Peyer's patch (tissue), 4 donors: Measurements from ENCODE around the gene LYPD5. TPM values are rescaled to one million over a fixed set of nuclear protein-coding genes. Genes with fewer than 3 reads are reported as not detected.
"Not testable (repeated sequence)": the region's sequence is repeated elsewhere in the genome, so short reads cannot be mapped to it uniquely, and the experiment has no call there.

Experiments
- DNase-seq, 3 donors: peaks; one replicate each; pipeline ENCODE4 v3.0.0-alpha.2; 2017 to 2019
- H3K27ac ChIP-seq, 4 donors: fragments of 200-600 bp; sonication (generic); one replicate each; pipeline ENCODE4 v1.5.1; 2016 to 2019
- H3K27me3 ChIP-seq, 2 donors: fragments of 200-600 bp; sonication (generic); one replicate each; pipeline ENCODE4 v1.5.1; 2019
- H3K36me3 ChIP-seq, 3 donors: fragments of 200-600 bp; sonication (generic); one replicate each; pipeline ENCODE4 v1.5.1; 2016 to 2019
- H3K4me1 ChIP-seq, 4 donors: fragments of 200-600 bp; sonication (generic); one replicate each; pipeline ENCODE4 v1.5.1; 2016 to 2019
- H3K4me3 ChIP-seq, 4 donors: fragments of 200-600 bp; sonication (generic); 1 replicate in 3 of 4; 2 replicates in 1 of 4; pipeline ENCODE4 v1.5.1; 2016 to 2019; ENCODE audit warnings: mild to moderate bottlenecking in 1 of 4
- H3K9me3 ChIP-seq, 4 donors: fragments of 200-600 bp; sonication (generic); one replicate each; pipeline ENCODE4 v1.5.1; 2016 to 2019; ENCODE audit warnings: mild to moderate bottlenecking in 1 of 4
- POLR2A ChIP-seq, 2 donors: fragments of 450-650 bp; IDR thresholded peaks; one replicate each; pipeline ENCODE4 v1.5.1; 2017; ENCODE audit warnings: antibody characterized with exemption in 2 of 2, mild to moderate bottlenecking in 2 of 2, moderate library complexity in 2 of 2
- total RNA-seq, 4 donors: library from RNA; depleted of rRNA; stranded (reverse); fragments of >200 nt; gene quantifications; one replicate each; pipeline ENCODE4 v1.1.0, GENCODE V29; 2016
- TF ChIP-seq, protein P1 (sequence below), 6 experiments: fragments of 450-650 bp in 4 of 6; fragments of 200-600 bp in 2 of 6; sonication (generic) in 1 of 6; IDR thresholded peaks; one replicate each; pipeline ENCODE4 v1.5.1; 2017 to 2019; ENCODE audit warnings: antibody characterized with exemption in 6 of 6, mild to moderate bottlenecking in 3 of 6, moderate library complexity in 1 of 6

The LYPD5 gene
- total RNA-seq, 4 donors from 2014 or later = 0.27 to 1.7 TPM; not detected in 2

DNA sequence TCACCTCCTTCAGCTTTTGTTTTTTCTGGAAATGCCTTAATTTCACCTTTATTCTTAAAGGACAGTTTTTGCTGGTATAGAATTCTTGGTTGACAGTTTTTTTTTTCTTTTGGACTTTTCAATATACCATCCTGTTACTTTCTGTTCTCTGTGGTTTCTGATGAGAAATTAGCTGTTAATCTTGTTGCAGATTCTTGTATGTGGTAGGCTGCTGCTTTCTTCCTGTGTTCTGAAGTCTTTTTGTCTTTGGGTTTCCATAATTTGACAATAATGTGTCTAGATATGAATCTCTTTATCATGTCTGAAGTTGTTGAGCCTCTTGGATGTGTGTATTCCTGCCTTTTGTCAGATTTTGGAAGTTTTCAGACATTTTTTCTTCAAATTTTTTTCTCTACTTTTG is 36.9 kb upstream of the LYPD5 start:
- H3K27me3 ChIP-seq = no peaks in the 10 kb centered on the region
- H3K4me1 ChIP-seq = no peaks in the 10 kb centered on the region
- peaks cover 0 to 97% (median 8%) of the 10 kb centered on the region in 3 donors for H3K36me3 ChIP-seq
- no peak overlapping the region for H3K4me3 ChIP-seq
- no peak for DNase-seq
- no peak for TF ChIP-seq POLR2A (IDR thresholded peaks at IDR 0.05)
- TF ChIP-seq, protein P1, sequence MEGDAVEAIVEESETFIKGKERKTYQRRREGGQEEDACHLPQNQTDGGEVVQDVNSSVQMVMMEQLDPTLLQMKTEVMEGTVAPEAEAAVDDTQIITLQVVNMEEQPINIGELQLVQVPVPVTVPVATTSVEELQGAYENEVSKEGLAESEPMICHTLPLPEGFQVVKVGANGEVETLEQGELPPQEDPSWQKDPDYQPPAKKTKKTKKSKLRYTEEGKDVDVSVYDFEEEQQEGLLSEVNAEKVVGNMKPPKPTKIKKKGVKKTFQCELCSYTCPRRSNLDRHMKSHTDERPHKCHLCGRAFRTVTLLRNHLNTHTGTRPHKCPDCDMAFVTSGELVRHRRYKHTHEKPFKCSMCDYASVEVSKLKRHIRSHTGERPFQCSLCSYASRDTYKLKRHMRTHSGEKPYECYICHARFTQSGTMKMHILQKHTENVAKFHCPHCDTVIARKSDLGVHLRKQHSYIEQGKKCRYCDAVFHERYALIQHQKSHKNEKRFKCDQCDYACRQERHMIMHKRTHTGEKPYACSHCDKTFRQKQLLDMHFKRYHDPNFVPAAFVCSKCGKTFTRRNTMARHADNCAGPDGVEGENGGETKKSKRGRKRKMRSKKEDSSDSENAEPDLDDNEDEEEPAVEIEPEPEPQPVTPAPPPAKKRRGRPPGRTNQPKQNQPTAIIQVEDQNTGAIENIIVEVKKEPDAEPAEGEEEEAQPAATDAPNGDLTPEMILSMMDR (IDR thresholded peaks at IDR 0.05) = no peak
- H3K27ac ChIP-seq = no peak overlapping the region
- H3K9me3 ChIP-seq = peaks cover 0 to 79% (median 13%) of the 10 kb centered on the region in 4 donors

DNA sequence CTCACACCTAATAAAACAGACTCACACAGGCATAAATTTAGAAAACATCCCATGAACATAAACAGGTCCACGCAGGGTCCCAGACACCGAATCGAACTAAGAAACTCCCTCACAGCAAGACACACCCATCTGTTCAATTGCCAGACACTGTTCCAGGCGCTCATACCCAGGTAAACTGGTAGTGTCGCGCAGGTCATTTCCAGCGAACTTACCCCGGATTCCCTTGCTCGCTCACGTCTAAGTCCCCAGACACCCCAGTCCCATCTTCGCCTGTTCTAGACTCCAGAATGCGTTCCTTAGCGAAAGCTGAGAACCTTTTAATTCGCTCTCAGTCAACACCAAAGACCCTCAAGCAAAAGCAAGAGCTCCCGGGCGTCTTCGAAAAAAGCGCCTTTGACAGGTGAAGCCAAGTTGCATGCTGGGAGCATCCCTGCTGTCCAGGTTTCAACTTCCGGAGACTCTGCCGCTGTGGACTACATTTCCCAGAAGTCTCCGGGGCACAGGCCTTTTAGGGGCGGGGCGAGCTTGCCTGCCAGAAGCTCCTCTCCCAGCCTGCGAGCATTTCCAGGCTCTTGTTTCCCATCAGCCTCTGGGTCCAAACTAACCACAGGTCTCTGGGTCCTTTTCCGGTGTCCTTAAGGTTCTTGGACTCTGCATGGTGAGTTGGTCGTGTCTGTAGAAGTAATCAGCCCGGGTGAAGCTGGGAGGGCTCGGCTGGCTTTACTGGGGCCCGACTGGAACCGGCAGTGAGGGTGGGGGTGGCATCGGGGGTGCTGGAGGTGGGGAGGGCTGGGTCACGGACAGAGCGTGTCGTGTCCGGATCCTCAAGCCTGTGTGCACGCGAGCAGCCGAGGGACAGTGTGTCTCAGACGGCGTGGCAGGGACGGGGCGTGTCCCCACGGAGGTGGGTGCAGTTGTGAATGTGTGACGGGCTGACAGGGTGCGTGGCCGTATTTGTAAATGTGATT is 24.8 kb upstream of the LYPD5 start, which contains the start of gene ZNF283:
Gene ZNF283 (plus strand): TSS at position 535 of the 968 bp plus-strand sequence. CDS start 6,184 bp downstream, outside the sequence.
- H3K4me1 ChIP-seq = peaks cover 0 to 4% (median 2%) of the 10 kb centered on the region in 4 donors
- H3K27me3 ChIP-seq = no peaks in the 10 kb centered on the region
- H3K9me3 ChIP-seq = peaks cover 0 to 2% (median 0%) of the 10 kb centered on the region in 4 donors
- peak within 1 kb of the TSS; percentile 53 to 82 (median 66) for H3K4me3 ChIP-seq
- no peak for TF ChIP-seq POLR2A (IDR thresholded peaks at IDR 0.05)
- TF ChIP-seq, protein P1 (IDR thresholded peaks at IDR 0.05) = no peak
- H3K36me3 ChIP-seq = peaks cover 0 to 36% (median 0%) of the 10 kb centered on the region in 3 donors
- peak within 1 kb of the TSS; percentile 28 to 79 (median 69) for H3K27ac ChIP-seq
- peak; percentile 86 to 96 (median 91) for DNase-seq

DNA sequence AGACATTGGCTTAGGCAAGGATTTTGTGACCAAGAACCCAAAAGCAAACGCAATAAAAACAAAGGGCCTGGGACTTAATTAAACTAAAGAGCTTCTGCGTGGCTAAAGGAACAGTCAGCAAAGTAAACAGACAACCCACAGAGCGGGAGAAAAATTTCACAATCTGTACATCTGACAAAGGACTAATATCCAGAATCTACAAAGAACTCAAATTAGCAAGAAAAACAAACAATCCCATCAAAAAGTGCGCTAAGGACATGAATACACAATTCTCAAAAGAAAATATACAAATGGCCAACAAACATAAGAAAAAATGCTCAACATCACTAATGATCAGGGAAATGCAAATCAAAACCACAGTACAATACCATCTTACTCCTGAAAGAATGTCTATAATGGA is 22.3 kb upstream of the LYPD5 start:
- H3K9me3 ChIP-seq, H3K27ac ChIP-seq: not testable (repeated sequence)

DNA sequence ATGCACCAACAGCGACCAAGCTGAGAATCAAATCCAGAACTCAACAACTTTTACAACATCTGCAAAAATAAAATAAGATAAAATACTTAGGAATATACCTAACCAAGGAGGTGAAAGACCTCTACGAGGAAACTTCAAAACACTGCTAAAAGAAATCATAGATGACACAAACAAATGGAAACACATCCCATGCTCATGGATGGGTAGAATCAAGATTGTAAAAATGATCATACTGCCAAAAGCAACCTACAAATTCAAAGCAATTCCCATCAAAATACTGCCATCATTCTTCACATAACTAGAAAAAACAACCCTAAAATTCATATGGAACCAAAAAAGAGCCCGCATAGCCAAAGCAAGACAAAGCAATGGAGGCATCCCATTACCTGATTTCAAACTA is 21.6 kb upstream of the LYPD5 start:
- H3K27me3 ChIP-seq, H3K36me3 ChIP-seq, H3K4me3 ChIP-seq, H3K27ac ChIP-seq, H3K9me3 ChIP-seq, DNase-seq: not testable (repeated sequence)
- H3K4me1 ChIP-seq = peaks cover 0 to 11% (median 2%) of the 10 kb centered on the region in 4 donors

More for the DNA sequence above, 22.3 kb upstream of the LYPD5 start:
- DNase-seq, H3K27me3 ChIP-seq, H3K4me3 ChIP-seq: not testable (repeated sequence)
- Histone ChIP-seq H3K4me1 (peaks cover 0 to 11% (median 2%) of the 10 kb centered on the region in 4 donors), H3K36me3 (peaks cover 0 to 11% (median 0%) of the 10 kb centered on the region in 3 donors)

DNA sequence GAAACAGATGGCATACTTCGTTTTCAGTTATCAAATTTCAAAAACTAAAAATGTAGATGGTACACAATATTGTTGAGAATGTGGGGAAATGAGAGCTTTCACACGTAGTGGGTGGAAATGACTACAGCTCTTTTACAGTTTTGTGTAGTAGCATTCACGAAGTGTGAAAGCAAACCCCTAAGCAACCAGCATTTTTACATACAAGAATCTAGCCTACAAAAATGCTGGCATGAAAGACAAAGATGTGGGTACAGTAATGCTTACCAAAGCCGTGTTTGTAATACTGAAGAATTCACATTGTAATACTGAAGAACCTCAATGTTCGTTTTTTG is 18.6 kb upstream of the LYPD5 start:
- Histone ChIP-seq H3K27ac (no peak overlapping the region), H3K36me3 (no peaks in the 10 kb centered on the region), H3K27me3 (no peaks in the 10 kb centered on the region), H3K9me3 (no peaks in the 10 kb centered on the region), H3K4me3 (peak overlapping the region in 3 of 4 donors; percentile 33 to 48 (median 43)), H3K4me1 (peaks cover 0 to 7% (median 0%) of the 10 kb centered on the region in 4 donors)
- TF ChIP-seq, protein P1 (IDR thresholded peaks at IDR 0.05) = no peak
- no peak for TF ChIP-seq POLR2A (IDR thresholded peaks at IDR 0.05)
- DNase-seq = no peak

DNA sequence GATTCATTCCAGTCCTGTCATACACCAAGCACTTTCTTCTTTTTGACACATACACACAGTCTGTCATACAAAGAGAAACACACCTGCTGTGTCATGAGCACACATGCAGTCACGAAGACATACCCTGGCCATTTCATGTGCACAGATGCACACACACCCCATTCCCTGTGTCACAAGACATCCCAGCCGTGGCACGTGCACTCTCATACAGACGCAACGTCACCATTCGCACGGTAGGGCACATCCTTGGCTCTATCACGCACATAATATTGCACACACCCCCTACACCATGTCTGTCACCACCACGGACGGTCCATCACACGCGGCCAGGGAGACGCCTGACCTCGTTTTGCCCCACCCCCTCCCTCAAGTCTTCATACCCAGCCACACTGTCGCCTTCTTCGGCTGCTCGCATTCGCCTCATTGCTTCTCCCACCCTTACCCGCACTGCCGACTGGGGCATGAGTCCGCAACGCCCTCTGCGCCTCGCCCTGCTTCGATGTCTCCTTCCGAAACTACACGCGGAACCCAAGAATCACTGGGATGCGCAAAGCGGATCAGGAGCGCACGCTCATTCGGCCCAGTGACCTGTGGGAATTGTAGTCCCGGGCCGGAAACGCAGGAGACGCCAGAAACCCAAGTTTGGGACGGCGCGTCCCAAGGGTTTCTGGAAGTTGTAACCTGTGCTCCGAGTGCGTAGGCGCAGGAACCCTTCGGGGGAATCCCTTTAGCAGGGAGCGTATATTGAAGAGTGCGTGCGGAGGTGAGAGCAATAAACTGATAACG is 18.0 kb upstream of the LYPD5 start:
- Histone ChIP-seq H3K27me3 (no peaks in the 10 kb centered on the region), H3K4me1 (peaks cover 0 to 7% (median 0%) of the 10 kb centered on the region in 4 donors), H3K9me3 (no peaks in the 10 kb centered on the region), H3K36me3 (no peaks in the 10 kb centered on the region), H3K4me3 (peak overlapping the region; percentile 12 to 48 (median 38)), H3K27ac (no peak overlapping the region)
- TF ChIP-seq, protein P1 (IDR thresholded peaks at IDR 0.05) = no peak
- TF ChIP-seq POLR2A (IDR thresholded peaks at IDR 0.05) = no peak
- peak in 1 of 3 donors; percentile 51 for DNase-seq
